Stimulated activated CD8-positive, alpha-beta memory T cell treated with anti-CD3 and anti-CD28 coated beads, Interleukin-15, amount 100 ng/mL, for 24 hours (primary cell): ENCODE measurements around the gene INTS12.

Experiments
- DNase-seq: peaks from one replicate; pipeline ENCODE4 v3.0.0-alpha.2; 2020; ENCODE audit warnings: low read depth

INTS12 gene

GRCh38 chr4:105683038-105683437, 25.5 kb downstream of the INTS12 start:
- no peak for DNase-seq

GRCh38 chr4:105679186-105679585, 29.3 kb downstream of the INTS12 start:
- DNase-seq, result no peak

GRCh38 chr4:105677709-105678108, 30.8 kb downstream of the INTS12 start:
- DNase-seq, result no peak

DNA sequence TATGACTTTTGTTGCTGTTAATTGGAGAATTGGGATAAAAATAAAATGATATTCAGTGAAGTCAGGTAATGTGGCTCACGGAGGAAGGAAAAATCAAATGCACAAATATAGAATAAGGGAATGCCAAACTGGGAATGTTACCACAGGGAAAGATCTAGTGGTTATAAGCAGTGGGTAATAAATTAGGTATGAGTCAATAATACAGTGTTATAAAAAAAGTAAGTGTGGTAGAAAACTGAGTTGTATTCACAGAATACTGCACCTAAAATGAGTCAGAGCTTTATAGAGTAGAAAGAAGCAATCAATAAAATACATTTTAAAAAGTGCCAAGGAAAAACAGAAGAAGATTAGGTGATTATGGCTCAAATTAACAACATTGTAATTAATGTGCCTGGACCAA, 34.5 kb downstream of the INTS12 start:
- DNase-seq, result no peak

- no peak for DNase-seq
These were observed 37.2 kb downstream of the INTS12 start for GRCh38 chr4:105671301-105671700.

DNA sequence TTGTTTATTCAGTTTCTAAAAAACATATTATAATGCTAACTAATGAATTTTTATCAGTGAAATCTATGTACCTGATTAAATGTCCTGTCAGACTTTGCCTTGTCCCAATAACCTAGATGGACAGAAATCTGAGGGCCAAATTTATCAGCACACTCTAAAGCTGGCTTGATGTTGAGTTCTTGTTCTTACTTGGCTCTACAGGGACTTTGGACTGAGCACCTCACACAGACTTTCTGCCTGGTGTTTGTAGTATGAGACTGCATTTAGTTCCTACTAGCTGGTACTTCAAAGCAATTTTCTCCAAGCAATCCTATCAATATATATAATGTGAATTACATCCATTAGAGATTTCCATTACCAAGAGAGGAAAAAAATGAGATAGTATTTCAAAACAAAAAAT, 37.8 kb downstream of the INTS12 start:
- DNase-seq, result no peak

- no peak for DNase-seq
These were observed 41.8 kb downstream of the INTS12 start for GRCh38 chr4:105666693-105667092.

DNA sequence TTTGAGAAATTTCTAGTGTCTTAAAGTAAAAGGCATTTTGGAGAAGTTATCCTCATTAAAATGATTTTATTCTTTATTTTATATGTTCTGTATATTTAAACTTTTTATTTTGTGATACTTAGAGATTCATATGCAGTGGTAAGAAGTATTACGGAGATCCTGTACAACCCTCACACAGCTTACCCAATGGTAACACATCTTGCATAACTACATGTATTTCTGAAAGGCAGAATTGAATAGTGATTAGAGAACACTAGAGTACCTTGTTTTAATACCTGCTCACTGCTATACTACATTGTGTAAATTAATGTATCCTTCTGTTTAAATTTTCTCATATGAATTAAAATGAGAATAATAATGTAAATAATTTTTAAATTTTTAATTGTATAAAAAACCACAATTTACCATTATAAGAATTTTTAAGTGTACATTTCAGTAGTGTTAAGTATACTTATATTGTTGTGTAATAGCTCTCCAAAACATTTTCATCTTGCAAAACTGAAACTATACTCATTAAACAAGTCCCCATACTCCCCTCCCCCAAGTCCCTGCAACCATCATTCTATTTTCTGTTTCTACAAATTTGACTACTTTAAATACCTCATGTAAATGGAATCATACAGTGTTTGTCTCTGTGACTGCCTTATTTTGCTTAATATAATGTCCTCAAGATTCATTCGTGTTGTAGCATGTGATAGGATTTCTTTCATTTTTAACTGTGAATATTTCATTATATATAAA, 45.4 kb downstream of the INTS12 start:
- no peak for DNase-seq

- DNase-seq, result no peak
These were observed 47.5 kb downstream of the INTS12 start for GRCh38 chr4:105661028-105661427.

DNA sequence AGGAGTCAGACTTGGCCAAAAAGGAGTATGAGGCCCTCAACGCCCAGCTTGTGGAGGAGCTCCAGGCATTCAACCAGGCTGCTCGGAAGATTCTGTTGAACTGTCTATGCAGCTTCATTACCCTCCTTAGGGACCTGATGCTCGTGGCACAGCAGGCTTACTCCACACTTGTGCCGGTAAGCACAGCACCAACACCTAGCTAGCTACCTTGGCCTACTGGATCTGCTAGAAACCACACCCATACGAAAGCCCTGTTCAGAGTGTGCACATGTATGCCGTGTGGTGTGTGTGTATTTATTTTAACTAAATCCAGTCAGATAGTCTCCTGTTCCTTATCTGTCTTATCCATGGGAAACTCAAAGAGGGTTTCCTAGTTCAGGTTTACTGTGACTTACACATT, 49.3 kb downstream of the INTS12 start:
- no peak for DNase-seq

DNA sequence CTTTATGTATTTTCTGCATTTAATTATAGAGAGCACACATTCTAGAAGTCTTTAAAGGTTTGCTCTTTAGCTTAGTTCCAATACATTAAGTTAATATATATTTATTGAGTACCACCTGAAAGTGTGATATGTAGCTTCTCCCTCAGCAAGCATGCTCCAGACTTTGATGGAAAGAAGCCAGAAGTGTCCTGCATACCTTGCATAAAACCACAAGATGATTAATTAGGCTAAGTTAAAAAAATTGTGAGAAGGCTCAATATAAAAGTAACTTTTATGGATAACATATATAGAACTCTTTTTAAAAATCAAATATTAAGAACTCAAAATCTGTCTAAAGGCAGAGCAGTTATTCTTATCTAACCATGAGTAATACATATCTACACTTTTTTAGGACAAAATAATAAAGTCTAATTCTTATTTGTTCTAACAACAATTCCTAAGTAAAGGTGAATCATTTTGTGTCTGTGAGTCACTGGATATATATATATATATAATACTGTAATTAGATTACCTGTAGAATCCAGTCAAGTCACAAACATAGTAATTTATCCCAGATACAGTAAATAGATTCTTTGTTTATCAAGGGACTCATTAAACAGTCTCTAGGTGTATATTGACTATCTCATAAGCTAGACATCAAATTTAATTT, 51.2 kb downstream of the INTS12 start:
- DNase-seq, result no peak

DNA sequence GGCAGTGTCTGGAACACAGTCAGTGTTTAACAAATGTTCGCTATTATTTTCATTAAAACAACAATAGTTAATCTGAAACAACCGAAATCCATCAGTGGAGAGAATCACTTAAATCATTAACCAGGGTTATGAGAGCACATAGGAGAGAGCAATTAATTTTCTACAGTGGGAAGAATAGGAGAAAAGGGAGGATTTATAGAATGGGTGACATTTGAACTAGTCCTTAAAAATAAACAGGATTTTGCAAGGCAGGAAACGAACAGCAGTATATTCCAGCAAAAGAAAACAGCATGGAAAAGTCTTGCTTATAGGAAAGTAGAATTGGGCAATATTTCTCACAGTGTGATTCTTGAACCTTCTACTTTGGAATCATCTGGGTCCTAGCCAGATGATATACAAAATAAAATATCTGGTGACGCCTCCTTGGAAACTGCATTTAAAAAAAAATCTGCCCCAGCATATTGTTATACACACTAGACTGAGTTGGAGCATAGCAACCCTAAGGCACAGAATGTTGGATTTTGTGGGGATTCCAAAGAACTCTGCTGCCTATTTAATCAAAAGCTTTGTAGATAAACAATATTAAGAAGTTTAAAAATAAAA, 56.1 kb downstream of the INTS12 start:
- no peak for DNase-seq

- no peak for DNase-seq
These were observed 56.6 kb downstream of the INTS12 start for GRCh38 chr4:105651884-105652283.

- DNase-seq, result no peak
These were observed 58.3 kb downstream of the INTS12 start for GRCh38 chr4:105650190-105650589.

DNA sequence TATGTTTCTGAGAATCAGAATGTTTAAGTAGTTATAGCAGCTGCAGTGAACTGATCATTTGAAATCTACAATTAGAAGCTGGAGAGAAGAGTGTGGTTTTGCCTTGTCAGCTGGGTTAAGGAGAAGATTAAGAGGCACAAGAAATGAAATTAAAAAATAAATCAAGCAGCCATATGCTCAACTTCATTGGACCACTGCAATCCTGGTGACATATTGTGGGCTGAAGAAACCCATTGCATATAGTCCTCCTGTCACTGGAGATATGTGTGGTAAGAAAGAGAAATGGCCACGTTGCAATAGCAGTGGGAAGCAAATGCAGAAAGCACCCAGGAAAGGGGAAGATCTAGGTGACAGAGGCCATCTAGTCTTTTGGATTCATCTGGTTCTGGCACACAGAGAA, 63.0 kb downstream of the INTS12 start:
- DNase-seq, result no peak

- DNase-seq, result no peak
These were observed 64.2 kb downstream of the INTS12 start for GRCh38 chr4:105644257-105644656.

DNA sequence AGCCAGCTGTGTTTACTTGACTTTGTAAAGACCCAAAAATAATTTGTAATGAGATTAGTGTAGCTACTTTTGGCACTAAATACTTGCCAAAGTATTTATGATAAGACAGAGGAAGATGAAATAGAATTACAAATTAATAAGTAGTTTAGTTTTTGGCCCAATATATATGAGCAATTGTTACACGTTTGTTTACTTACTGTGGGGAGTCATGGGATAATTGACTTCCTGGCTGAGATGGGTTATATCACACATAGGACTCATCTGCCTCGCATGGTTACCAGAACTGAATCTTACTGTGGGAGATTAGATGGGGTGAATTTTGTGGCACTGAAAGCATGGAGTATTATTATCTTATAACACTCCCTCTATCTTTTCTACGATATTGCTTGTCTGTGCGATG, 66.6 kb downstream of the INTS12 start:
- no peak for DNase-seq

DNA sequence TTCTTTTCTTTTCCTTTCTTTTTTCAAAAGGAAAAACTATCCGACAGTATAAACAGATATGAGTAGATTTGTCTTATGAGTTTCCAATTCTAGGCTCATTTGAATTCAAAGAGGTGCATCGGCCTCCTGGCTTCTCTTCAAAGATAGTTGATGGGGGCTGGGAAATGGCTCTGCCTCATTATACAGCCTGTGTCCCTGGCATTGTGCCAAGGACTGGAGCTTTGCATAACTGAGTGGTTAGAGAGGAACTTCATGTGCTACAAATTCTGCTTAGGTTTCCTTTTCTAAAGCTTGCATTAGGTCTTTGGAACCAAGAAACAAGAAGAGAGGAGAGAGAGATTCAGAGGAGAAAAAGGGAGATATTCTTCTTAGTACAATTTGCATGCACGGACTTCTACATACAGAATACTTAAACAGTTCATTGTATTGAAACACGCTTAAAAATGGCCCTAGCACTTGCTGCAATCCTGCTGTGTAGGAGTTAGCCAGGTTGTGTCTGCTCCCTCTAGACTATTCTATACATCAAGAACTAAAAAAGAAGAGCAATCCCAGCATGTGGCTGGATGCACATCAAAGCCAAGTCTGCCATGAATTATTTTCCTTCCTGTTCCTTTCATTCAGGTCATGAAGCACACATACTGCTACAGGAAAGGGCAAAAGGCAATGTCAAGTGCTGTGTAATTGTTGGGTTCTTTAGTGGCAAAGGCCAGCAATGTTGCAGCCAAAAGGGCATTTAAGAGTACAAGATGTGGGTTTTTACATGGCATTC, 70.9 kb downstream of the INTS12 start:
- no peak for DNase-seq

- no peak for DNase-seq
These were observed 73.9 kb downstream of the INTS12 start for GRCh38 chr4:105634402-105635080.

GRCh38 chr4:105633241-105633640, 75.2 kb downstream of the INTS12 start:
- no peak for DNase-seq
